HG03520 (cell line): ENCODE measurements around the gene PLA2G4E.

Experiments used
- ATAC-seq: cut with Tn5 transposase; IDR thresholded peaks from one replicate; pipeline ENCODE4 v1.9.1; 2021; ENCODE audit warnings: mild to moderate bottlenecking, moderate library complexity; ENCODE audit not compliant: unreplicated experiment

Gene PLA2G4E, protein sequence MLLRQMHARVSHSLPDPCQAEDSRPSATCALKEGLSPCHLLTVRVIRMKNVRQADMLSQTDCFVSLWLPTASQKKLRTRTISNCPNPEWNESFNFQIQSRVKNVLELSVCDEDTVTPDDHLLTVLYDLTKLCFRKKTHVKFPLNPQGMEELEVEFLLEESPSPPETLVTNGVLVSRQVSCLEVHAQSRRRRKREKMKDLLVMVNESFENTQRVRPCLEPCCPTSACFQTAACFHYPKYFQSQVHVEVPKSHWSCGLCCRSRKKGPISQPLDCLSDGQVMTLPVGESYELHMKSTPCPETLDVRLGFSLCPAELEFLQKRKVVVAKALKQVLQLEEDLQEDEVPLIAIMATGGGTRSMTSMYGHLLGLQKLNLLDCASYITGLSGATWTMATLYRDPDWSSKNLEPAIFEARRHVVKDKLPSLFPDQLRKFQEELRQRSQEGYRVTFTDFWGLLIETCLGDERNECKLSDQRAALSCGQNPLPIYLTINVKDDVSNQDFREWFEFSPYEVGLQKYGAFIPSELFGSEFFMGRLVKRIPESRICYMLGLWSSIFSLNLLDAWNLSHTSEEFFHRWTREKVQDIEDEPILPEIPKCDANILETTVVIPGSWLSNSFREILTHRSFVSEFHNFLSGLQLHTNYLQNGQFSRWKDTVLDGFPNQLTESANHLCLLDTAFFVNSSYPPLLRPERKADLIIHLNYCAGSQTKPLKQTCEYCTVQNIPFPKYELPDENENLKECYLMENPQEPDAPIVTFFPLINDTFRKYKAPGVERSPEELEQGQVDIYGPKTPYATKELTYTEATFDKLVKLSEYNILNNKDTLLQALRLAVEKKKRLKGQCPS

DNA sequence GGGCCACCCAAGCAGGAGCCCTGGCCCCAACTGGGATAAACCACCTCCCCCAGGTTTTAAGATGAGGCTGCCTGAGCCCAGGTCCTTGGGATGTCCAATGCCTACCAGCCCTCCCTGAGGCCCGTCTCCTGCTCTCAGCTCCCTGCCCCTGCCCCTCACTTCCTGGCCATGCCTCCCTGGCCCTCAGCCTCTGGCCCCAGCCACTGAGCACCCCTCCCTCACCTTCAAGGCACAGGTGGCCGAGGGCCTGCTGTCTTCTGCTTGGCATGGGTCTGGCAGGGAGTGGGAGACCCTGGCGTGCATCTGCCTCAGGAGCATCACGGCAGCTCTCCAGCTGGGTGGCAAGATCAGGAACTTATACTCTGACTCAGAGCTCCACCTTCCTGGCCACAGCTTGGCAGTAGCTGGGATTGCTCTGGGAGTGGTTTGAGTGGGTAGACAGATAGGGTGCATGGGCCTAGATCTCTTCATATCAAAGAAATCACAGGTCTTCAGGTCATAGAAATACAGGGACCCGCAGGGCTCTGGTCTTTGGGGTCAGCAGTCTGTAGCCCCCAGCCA lies at the start of gene PLA2G4E:
PLA2G4E (minus strand) TSS at position 330 of the 561 bp plus-strand sequence; CDS start at position 318, 12 bp downstream.
- no peak for ATAC-seq

DNA sequence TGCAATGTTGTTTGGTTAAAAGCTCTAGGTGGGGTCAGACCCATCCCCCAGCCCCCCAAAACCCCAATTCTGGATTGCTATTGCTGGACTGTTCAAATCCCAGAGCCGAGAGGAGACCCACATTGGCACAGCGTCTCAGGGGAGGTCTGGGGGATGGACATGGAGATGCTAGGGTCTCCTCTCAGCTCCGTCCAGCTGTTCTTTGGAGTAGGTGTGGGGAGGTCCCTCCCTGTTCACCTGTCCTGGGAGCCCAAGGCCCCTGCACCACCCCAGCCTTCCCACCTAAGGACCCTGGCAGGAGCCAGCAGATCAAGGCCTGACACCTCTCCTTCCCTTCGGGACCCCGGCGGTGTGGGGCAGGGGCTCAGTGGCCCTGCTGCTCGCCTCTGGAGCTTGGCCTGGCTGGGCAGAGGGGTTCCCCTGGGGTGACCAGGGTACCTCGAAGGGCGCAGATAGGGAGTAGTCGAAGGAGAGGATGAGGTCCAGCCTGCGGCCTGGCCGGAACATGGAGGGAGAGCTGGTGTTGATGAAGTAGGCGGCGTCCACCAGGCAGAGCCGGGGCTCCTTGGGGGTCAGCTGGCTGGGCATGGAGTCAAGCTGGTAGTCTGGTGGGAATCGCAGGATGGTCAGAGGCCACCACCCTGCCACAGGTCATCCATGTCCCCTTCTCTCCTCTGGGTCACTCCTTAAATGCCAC lies 49.6 kb upstream of the PLA2G4E start:
- no peak for ATAC-seq

DNA sequence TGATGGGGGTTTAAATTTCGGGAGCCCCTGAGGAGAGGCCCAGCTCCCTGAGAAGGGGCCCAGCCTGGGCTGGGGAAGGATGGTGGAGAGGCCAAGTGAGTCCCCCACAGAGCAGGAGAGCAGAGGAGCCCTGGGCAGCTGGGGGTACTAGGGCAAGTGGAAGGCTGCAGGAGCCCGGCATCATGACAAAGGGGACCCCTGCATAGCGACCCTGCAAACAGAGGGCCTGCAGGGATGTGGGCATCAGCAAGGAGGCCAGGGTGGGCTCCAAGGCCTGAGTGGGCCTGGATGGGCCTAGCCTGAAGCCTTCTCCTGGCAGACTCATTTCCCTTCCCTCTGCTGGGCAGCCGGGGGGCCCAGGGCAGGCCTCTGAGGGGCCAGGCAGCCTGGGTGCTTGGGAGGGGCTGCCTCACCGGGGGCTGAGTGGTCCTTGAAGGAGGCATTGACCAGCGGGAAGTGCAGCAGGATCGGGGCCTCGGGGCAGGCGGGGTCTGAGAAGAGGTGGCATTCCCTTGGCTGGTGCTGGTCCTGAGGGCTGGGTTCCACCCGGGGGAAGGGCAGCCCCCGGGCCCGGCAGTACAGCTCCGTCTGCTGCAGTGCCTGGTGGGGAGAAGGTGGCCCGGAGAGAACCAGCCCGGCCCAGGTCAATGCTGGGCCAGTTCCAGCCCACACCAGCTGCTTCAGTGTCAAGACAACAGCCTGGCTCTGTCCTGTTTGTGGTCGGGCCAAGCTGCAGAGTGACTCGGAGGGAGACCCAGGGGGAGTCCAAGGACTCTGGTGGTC lies 48.8 kb upstream of the PLA2G4E start:
- no peak for ATAC-seq

DNA sequence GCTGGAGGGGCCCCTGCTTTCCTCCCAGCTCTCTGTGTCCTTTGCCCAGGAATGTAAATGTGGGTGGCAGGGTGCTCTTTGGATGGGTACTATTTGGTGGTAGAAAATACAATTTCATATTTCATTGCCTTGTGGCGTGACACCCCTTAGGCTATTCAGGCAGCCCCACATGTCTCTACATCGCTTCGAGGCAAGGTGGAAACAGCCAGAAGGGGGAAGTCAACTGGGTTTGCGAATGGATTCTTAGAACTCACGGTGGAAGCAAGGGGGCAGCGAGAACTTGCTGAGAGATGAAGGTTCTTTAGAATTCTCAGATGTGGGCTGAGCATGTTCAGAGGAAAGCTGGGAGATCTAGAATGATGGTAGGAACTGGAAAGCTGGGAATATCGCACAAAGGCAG lies 48.2 kb upstream of the PLA2G4E start:
- ATAC-seq: no peak

DNA sequence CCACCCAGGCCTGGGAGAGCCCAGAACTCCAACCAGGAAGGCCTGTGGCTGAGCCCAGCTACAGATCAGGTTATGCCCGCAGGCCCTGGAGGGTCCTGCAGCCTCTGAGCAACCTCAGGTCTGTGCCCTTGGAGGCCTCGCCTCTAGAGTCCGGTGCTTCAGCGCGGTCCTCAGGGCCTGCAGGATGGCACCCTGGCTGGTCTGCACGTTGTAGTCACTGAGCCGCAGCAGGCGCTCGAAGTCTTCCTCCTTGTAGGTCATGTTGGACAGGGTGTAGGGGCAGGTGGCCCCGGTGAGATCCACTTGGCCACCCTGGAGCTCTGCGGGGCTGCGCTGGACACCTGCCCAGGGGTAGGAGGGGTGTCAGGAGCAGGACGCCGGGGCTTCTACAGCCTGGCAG lies 47.8 kb upstream of the PLA2G4E start:
- no peak for ATAC-seq

DNA sequence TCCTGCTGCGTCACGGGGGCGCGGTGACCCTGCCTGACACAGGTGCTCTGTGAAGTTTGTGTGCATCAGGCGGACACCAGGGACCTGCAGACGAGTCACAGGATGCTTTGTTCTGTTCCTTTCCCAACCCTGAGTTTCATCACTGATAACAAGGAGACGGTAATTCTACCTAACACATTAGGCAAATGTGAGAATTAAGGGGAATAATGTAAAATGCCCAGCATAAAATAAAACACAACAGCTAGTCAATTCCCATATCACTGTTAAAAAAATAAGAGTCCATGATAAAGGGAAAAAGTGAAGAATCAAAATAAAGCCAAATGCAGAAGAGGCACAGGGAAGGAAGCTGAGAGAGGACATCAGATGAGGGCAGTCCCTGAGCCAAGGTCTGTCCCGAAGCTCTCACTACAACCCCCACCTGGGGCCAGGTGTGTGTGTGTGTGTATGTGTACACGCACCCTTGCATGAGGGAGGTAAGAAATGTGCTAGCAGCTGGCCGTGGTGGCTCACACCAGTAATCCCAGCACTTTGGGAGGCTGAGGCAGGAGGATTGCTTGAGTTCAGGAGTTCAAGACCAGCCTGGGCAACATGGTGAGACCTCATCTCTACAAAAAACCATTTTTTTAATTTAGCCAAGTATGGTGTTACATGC lies 46.0 kb upstream of the PLA2G4E start:
- no peak for ATAC-seq

DNA sequence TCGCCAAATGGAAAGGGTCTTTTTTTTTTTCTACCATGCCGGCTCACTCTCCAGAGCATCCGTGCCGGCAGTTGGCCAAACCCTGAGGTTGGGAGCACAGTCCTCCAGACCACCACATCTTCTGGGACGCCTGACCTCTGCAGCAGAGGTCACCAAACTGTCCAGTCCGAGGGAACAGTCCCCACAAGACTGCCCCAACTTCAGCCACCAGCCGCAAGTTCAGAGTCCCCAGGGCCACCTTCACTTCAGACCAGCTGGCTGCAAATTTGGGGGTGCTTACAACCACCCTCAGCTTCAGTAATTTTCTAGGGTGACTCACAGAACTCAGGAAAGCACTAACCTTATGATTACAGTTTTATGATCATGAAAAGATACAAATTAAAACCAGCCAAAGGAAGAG lies 44.6 kb upstream of the PLA2G4E start:
- no peak for ATAC-seq

DNA sequence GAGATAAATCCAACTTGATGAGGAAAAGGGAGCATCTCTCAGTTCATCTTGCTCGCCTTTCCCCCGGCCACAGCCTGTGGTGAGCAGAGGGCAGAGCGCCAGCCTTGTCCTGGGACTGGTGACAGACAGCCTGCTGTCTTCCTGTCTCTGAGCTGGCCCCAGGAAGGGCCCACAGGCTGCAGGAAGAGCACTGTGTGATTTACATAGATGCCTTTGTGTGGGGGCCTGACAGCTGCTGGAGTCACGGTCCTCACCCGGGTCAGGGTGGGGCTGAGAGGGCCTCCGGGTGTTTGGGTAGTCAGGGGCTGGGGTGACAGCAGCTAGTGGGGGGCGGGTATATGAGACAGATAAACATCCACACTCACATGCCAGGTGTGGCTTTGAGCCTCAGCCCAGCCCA lies 44.2 kb upstream of the PLA2G4E start:
- no peak for ATAC-seq

DNA sequence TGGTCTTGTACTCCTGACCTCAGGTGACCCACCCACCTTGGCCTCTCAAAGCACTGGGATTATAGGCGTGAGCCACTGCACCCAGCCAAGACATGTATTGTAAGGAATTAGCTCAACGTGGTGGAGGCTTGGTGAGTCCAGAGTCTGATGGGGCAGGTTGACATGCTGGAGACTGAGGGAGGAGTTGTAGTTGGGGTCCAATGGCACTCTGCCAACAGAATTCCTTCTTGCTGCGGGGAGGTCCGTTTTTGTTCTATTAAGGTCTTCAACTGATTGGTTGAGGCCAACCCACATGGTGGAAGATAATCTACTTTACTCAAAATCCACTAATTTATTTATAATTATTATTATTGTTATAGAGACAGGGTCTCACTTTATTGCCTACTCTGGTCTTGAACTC lies 43.4 kb upstream of the PLA2G4E start:
- ATAC-seq: no peak

DNA sequence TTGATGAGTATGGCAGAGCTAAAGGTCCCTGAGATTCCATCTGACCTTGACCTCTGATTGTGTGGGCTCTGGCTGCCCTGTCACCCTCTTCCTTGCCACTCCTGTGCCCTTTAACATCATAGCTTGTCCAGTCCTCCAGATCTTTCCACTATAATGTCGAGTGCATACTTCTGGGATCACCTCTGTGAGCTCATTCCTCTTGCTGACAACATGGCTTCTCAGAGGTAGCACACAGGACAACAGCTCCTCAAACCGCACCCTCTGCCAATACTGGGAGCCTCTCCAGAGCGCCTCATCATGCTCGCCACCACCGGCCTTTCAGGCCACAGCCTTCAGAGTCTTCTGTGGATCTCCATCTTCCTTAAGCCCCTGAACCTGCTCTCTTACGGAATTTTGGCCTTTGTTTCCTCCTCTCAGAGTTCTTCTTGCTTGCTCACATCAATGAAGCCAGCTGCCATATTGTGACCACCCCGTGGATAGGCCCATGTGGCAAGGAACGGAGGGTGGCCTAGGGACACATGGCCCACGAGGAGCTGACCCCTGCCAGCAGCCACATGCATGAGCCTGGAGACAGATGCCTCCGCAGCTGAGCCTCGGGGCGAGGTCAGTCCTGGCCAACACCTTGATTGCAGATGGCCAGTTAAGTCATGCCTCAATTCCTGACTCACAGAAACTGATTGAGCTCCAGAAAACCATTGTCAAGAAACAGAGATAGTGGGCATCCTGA lies 42.4 kb upstream of the PLA2G4E start:
- no peak for ATAC-seq

DNA sequence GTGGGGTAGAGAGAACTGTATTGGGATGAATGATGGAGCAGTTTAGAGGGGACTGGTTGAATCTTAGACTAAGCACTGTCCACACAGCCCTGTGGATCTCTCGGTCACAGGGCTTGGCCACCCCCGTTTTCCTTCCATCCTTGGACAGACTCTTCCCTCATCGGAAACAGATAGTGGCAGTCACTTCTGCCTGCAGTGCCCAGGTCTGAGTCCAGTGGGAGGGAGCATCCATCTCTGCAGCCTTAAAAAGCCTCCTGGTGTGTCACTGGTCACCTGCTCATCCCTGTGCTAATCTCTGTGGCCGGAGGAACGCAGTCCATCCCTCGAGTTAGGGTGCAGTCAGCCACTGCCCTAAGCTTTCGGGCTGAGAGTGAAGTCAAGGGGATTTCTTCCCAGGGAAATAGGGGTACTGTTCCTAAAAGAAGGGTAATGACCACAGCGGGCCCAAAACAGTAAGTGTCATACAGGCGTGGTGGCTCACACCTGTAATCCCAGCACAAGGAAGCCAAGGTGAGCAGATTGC lies 41.5 kb upstream of the PLA2G4E start:
- no peak for ATAC-seq

DNA sequence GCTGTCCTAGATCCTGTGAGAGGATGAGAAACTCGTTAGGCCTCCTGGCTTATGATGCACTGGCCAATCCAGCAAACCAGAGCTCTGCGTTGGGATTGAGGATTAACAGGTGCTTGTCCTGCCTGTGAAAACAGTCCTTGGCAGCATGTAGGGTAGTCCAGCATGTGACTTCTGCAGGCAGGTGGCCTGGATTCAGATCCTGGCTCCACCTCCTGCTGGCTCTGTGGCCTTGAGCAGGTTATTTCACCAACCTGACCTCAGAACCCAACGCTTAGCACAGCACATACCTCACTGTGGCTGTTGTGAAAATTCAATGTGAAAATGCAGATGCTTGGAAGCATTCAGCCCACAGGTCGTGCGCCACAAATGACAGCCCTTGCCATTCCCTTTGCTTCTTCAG lies 40.0 kb upstream of the PLA2G4E start:
- ATAC-seq: no peak

DNA sequence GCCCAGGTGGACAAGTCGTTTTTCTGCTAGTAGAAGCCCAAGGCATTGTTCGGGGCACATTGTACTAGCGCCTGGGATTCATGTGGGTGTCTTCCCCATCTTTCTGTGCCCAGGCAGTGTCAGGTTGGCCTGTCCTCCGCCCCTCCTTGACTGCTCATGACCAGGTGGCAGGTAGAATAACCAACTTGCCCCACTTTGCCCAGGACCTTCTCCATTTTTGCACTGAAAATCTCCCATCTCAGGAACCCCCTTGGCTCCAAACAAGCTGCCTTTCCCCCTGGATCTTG lies 39.6 kb upstream of the PLA2G4E start:
- no peak for ATAC-seq

DNA sequence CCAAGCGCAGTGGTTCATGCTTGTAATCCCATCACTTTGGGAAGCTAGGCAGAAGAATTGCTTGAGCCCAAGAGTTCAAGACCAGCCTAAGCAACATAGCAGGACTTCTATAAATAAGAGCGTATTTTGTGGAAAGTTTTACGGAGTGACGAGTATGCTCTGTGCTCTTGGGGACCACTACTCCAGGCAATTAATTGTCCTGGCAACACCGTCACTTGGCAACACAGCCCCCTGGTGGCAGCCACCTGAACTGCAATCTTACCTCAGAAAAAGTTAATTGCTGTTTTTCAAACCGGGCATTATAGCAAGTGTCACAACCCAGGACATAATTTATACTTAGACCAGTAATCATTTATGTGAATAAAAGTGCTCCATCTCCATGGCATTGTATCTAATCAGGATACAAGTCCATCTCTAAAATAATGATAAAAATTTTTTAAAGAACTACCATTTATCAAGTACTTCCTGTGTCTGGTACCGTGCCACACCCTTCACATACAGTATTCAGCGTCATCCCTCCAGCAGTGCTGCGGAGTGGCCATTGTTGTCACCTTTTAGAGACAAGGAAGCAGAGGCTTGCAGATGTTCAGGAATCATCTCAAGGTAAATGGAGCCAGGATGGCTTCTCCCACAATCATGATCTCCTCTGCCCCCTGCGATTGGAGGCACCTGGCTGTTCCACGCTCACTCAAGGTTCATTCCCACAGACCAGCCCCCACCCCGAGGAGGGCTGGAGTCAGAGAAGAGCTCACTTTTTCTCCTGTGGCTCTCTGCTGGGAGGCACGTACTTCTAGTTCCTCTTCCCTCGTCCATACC lies 39.0 kb upstream of the PLA2G4E start:
- no peak for ATAC-seq

DNA sequence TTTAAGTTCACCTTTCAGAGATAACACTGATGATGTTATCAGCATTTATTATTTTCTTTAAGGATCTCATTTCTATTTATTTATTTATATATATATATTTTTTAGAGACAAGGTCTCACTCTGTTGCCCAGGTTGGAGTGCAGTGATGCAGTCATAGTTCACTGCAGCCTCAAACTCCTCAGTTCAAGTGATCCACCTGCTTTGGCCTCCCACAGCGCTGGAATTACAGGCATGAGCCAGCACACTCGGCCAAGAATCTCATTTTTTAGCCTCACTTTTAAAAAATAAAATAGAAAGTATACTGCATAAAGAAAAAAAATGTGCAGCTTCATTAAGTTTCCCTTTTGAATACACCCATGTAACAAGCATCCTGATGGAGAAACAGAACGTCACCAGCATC lies 37.9 kb upstream of the PLA2G4E start:
- no peak for ATAC-seq

DNA sequence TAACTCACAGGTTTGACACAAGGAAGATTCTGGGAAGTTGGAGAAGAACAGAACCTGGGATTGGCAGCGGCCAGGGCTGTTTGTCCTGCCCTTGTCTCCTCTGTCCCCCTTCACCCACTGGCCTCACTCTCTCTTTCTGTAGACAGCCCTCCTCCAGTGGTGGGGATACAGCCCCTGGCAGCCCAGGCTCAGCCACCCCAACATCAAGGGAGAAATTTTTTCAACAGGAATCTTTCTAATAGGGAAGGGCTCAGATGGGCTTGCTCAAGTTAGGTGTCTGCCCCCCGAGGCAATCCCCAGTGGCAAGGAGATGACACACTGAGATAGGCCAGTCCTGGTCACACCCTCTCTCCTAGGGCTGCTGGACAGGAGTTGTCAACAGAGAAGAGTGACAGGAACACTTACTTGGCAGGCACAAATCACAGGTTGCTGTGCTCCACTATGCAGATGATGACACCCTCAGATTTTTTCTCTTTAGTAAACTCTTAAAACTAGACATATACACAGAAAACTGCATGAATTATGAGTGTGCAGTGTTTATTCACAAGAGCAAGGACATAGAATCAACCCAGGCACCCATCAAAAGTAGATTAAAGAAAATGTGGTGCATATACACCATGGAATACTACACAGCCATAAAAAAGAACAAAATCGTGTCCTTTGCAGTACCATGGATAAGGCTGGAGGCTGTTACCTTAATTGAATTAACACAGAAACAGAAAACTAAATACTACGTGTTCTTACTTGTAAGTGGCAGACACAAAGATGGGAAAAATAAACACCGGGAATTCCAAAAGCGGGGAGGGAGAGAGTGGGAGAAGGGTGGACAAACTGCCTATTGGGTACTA lies 37.2 kb upstream of the PLA2G4E start:
- no peak for ATAC-seq

DNA sequence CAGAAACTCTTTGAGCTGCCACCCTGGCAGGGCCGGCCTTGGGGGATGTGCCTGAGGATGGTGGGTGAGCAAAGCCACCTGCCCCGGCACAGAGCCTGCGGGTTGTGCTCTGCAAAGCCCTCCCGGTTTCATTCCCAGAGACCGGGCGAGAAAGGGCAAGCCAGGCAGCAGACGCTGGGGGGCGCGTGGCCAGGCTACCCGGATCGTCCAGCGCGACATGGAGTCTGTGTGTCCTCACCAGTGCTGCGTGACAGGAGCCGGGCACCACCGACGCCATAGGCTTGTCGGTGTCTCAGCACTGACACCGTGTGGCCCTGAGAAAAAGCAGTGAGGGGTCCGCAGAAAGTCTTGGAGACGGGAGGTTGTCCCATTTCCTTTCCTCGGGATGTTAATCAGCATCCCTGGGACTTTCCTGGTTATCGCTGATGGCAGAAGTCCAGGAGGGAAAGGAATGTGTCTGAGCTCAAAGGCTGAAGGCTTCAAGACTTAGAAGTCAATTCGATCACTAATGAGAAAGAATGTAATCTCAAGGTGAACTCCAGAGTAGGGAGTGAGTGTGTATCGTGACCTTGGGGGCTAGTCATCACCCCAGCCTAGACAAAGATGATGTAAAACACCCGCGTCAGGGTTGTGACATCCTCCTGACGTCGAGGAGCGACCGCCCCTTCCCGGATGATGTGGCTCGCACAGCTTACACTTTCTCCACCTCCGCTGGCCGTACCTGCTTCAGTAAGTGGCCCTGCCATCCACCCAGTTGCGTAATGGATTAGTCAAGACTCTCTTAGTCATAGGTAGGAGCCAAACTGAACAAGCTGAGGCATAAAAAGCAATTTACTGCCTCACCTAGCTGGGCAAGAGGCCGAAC lies 36.3 kb upstream of the PLA2G4E start:
- ATAC-seq: no peak
